Measurements from ENCODE around the gene S100A16.
"Not testable (repeated sequence)": the region's sequence is repeated elsewhere in the genome, so short reads cannot be mapped to it uniquely, and the experiment has no call there.

The S100A16 gene

DNA sequence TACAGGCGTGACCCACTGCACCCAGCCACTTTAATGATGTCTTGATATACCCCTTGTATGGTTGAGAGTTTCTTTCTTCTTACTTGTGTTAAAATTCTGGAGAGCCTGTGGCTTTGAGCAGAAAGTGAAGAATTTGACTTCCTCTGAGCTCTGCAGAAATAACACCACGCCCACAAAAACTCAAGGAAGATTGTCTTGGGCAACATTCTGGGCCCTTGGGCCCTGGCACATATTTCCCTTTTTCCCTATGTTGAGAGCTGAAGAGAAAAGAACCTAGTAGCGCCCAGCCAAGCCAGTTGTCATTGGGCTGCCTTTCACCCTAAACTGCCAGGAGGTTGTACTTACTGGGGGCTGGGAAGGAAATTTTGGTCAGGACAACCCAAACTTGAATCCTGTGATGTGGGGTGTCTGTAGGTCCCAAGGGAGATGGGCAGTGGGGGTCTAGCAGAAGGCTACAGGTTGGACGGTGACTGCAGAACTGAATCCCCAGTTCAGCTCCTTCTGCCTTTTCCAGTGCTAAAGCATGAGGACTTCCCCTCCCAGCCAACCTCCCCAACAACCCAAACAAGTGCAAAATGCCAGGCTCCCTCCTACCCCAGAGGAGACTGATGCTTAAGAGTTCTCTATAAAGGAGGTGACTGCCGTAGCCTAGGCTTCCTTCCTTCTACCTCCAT lies 33.9 kb upstream of the S100A16 start:
- no peaks in the 10 kb centered on the region for H3K4me1 ChIP-seq (ENCODE audit: insufficient read depth, poor library complexity, severe bottlenecking)
- ATAC-seq (ENCODE audit: low read depth) (peak; percentile 21), DNase-seq (ENCODE audit: low spot score) (no peak)
- peaks cover 42% of the 10 kb centered on the region for H3K36me3 ChIP-seq (ENCODE audit: low read depth)
- H3K27me3 ChIP-seq (ENCODE audit: insufficient read depth, poor library complexity, severe bottlenecking) = no peaks in the 10 kb centered on the region
- no peak overlapping the region for H3K27ac ChIP-seq (ENCODE audit: poor library complexity, severe bottlenecking)
- no peak overlapping the region for H3K4me3 ChIP-seq (ENCODE audit: severe bottlenecking)
- no peaks in the 10 kb centered on the region for H3K9me3 ChIP-seq (ENCODE audit: severe bottlenecking)
- TF ChIP-seq, protein P1, sequence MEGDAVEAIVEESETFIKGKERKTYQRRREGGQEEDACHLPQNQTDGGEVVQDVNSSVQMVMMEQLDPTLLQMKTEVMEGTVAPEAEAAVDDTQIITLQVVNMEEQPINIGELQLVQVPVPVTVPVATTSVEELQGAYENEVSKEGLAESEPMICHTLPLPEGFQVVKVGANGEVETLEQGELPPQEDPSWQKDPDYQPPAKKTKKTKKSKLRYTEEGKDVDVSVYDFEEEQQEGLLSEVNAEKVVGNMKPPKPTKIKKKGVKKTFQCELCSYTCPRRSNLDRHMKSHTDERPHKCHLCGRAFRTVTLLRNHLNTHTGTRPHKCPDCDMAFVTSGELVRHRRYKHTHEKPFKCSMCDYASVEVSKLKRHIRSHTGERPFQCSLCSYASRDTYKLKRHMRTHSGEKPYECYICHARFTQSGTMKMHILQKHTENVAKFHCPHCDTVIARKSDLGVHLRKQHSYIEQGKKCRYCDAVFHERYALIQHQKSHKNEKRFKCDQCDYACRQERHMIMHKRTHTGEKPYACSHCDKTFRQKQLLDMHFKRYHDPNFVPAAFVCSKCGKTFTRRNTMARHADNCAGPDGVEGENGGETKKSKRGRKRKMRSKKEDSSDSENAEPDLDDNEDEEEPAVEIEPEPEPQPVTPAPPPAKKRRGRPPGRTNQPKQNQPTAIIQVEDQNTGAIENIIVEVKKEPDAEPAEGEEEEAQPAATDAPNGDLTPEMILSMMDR (IDR thresholded peaks at IDR 0.05; ENCODE audit: poor library complexity, severe bottlenecking) = no peak

DNA sequence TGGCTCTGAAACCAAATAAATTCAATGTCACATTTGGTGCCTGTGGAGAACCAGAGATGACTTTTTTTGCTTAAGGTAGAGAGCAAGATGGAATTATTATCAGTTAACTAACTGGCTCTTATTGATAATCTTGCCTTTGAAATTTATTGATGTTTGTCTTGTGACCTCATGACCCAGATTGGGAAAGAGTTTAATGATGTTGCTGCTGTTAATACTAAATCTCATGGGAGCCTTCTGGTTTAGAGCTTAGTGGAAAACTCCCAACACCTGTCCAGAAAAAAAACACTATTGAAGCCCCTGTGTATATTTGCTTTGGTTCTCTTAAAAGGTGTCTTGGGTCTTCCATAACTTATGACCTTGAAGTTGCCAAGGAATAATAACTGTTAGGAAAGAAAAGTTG lies 30.9 kb upstream of the S100A16 start:
- Histone ChIP-seq H3K36me3 (ENCODE audit: low read depth) (peaks cover 71% of the 10 kb centered on the region), H3K27me3 (ENCODE audit: insufficient read depth, poor library complexity, severe bottlenecking) (no peaks in the 10 kb centered on the region), H3K27ac (ENCODE audit: poor library complexity, severe bottlenecking) (no peak overlapping the region), H3K4me3 (ENCODE audit: severe bottlenecking) (no peak overlapping the region), H3K4me1 (ENCODE audit: insufficient read depth, poor library complexity, severe bottlenecking) (no peaks in the 10 kb centered on the region), H3K9me3 (ENCODE audit: severe bottlenecking) (no peaks in the 10 kb centered on the region)
- TF ChIP-seq, protein P1 (IDR thresholded peaks at IDR 0.05; ENCODE audit: poor library complexity, severe bottlenecking) = no peak
- ATAC-seq (ENCODE audit: low read depth) = no peak
- DNase-seq (ENCODE audit: low spot score) = no peak

DNA sequence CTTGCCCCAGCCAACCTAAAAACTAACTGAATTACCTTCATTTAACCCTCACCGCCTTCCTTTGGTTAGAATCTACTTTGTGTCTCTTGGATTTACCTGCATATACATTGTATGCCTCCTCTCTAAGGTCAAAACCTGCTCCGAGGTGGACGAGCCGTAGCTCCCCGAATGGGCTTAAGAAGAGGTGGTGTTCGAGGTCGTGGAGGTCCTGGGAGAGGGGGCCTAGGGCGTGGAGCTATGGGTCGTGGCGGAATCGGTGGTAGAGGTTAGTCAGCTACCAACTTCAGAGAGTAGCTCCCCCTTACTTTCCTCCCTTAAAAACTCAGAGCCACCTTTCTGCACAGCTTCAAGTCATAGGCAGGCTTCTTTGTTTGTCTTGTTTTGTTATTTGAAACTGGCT lies 30.2 kb upstream of the S100A16 start:
- ATAC-seq (ENCODE audit: low read depth) (no peak), DNase-seq (ENCODE audit: low spot score) (no peak)
- H3K27ac ChIP-seq (ENCODE audit: poor library complexity, severe bottlenecking) = no peak overlapping the region
- no peak overlapping the region for H3K4me3 ChIP-seq (ENCODE audit: severe bottlenecking)
- H3K27me3 ChIP-seq (ENCODE audit: insufficient read depth, poor library complexity, severe bottlenecking) = no peaks in the 10 kb centered on the region
- TF ChIP-seq, protein P1 (IDR thresholded peaks at IDR 0.05; ENCODE audit: poor library complexity, severe bottlenecking) = no peak
- H3K9me3 ChIP-seq (ENCODE audit: severe bottlenecking) = no peaks in the 10 kb centered on the region
- peaks cover 79% of the 10 kb centered on the region for H3K36me3 ChIP-seq (ENCODE audit: low read depth)
- no peaks in the 10 kb centered on the region for H3K4me1 ChIP-seq (ENCODE audit: insufficient read depth, poor library complexity, severe bottlenecking)

DNA sequence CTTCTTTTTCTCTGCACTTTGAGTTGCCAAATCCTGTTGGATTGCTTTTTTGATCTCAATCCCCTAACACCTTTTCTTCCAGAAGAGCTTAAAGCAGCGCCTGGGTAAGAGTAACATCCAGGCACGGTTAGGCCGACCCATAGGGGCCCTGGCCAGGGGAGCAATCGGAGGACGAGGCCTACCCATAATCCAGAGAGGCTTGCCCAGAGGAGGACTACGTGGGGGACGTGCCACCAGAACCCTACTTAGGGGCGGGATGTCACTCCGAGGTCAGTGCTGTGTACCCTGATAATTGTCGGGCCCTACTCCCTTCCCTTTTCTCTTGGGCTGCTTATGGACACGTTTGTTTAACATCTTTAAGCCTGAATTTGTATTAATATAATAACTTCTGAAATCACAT lies 29.2 kb upstream of the S100A16 start:
- H3K4me3 ChIP-seq (ENCODE audit: severe bottlenecking) = no peak overlapping the region
- no peak for ATAC-seq (ENCODE audit: low read depth)
- H3K27ac ChIP-seq (ENCODE audit: poor library complexity, severe bottlenecking) = no peak overlapping the region
- H3K27me3 ChIP-seq (ENCODE audit: insufficient read depth, poor library complexity, severe bottlenecking) = no peaks in the 10 kb centered on the region
- no peaks in the 10 kb centered on the region for H3K9me3 ChIP-seq (ENCODE audit: severe bottlenecking)
- no peaks in the 10 kb centered on the region for H3K4me1 ChIP-seq (ENCODE audit: insufficient read depth, poor library complexity, severe bottlenecking)
- no peak for DNase-seq (ENCODE audit: low spot score)
- TF ChIP-seq, protein P1 (IDR thresholded peaks at IDR 0.05; ENCODE audit: poor library complexity, severe bottlenecking) = no peak
- H3K36me3 ChIP-seq (ENCODE audit: low read depth) = peaks cover 88% of the 10 kb centered on the region

DNA sequence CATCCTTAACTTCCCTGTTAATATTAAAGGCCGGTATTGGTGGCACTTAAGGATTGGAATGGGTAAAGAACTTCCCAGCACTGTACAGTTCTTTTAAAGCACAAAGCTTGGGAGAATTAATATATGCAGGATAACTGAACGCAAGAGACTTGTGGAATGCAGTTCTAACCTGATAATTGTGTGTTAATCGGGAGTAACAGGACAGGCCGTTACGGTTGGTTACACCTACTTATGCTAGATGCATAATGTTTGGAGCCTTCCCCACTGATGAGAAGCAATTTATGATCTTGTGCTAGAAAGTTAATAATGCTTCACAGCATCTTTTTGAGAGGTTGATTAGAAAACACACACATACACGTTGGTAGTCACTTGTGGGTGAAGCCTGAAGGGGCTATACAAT lies 27.9 kb upstream of the S100A16 start:
- peaks cover 100% of the 10 kb centered on the region for H3K36me3 ChIP-seq (ENCODE audit: low read depth)

DNA sequence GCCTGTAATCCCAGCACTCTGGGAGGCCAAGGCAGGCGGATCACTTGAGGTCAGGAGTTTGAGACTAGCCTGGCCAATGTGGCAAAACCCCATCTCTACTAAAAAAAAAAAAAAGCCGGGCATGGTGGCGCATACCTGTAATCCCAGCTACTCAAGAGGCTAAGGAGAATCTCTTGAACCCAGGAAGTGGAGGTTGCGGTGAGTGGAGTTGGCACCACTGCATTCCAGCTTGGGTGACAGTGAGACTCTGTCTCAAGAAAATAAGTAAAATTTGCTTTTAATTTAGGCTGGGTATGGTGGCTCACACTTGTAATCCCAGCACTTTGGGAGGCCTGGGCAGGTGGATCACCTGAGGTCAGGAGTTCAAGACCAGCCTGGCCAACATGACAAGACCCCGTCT lies 27.3 kb upstream of the S100A16 start:
- DNase-seq (ENCODE audit: low spot score); H3K9me3 ChIP-seq (ENCODE audit: severe bottlenecking); H3K4me1 ChIP-seq (ENCODE audit: insufficient read depth, poor library complexity, severe bottlenecking); H3K27ac ChIP-seq (ENCODE audit: poor library complexity, severe bottlenecking); H3K27me3 ChIP-seq (ENCODE audit: insufficient read depth, poor library complexity, severe bottlenecking); H3K4me3 ChIP-seq (ENCODE audit: severe bottlenecking); ATAC-seq (ENCODE audit: low read depth): not testable (repeated sequence)
- H3K36me3 ChIP-seq (ENCODE audit: low read depth) = peaks cover 100% of the 10 kb centered on the region

More for the DNA sequence above, 27.9 kb upstream of the S100A16 start:
- Histone ChIP-seq H3K4me3 (ENCODE audit: severe bottlenecking) (no peak overlapping the region), H3K9me3 (ENCODE audit: severe bottlenecking) (no peaks in the 10 kb centered on the region), H3K27ac (ENCODE audit: poor library complexity, severe bottlenecking) (no peak overlapping the region), H3K27me3 (ENCODE audit: insufficient read depth, poor library complexity, severe bottlenecking) (no peaks in the 10 kb centered on the region), H3K4me1 (ENCODE audit: insufficient read depth, poor library complexity, severe bottlenecking) (no peaks in the 10 kb centered on the region)
- DNase-seq (ENCODE audit: low spot score) = no peak
- ATAC-seq (ENCODE audit: low read depth) = no peak
- TF ChIP-seq, protein P1 (IDR thresholded peaks at IDR 0.05; ENCODE audit: poor library complexity, severe bottlenecking) = no peak
